ENCODE results near the gene CHRND.

CHRND gene

DNA sequence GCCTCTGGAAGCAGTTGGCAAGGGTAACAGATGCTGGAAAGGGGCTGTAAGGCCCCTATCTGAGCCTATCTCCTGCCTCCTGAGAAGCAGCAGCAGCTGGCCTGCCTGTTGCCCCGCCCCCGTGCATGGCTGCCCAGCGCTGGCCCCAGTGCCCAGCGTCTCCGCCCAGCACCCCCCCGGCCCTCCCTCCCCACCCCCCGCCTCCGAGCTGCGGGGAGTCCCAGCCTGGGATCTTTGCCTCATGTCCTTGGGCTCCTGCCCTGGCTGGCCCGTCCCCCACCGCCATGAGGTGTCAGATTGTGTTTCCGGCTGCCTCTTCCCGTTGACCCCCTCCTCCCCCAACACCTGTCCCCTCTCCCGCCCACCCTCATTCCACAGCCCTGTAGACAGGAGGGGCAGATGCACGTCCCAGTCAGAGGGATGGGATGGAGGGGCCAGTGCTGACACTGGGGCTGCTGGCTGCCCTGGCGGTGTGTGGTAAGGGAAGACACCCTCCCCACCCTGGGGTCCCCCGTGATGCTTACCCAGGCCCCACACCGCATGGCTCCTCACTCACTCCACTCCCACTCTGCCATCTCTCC is at the start of gene CHRND:
TSS of gene CHRND (plus strand) at position 370 of the 581 bp plus-strand sequence. CDS start at position 426, 56 bp downstream.
- TF ChIP-seq, protein P1, sequence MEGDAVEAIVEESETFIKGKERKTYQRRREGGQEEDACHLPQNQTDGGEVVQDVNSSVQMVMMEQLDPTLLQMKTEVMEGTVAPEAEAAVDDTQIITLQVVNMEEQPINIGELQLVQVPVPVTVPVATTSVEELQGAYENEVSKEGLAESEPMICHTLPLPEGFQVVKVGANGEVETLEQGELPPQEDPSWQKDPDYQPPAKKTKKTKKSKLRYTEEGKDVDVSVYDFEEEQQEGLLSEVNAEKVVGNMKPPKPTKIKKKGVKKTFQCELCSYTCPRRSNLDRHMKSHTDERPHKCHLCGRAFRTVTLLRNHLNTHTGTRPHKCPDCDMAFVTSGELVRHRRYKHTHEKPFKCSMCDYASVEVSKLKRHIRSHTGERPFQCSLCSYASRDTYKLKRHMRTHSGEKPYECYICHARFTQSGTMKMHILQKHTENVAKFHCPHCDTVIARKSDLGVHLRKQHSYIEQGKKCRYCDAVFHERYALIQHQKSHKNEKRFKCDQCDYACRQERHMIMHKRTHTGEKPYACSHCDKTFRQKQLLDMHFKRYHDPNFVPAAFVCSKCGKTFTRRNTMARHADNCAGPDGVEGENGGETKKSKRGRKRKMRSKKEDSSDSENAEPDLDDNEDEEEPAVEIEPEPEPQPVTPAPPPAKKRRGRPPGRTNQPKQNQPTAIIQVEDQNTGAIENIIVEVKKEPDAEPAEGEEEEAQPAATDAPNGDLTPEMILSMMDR (conservative IDR thresholded peaks at IDR 0.05): no peak
- TF ChIP-seq ZFX (IDR thresholded peaks at IDR 0.05): no peak
- H3K27ac ChIP-seq: no peak within 1 kb of the TSS

DNA sequence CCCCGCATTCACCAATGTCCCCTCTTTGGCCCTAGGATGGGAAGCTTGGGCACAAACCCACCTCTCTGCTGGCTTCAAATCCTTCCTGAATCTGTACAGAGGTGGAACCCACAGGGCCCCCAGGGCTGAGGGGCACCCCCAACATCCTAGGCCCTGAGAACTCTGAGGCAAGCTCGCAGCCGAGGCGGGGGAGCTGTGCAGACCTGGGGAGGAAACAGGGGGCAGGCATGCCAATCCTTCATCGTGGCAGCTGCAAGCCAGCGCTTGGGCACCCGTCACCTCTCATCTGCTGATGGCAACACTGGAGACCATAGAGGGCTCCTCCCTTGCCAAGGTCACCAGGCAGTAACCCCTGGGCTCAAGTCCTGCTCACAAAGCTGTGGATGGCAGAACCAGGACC is 49.2 kb upstream of the CHRND start:
- no peak for TF ChIP-seq ZFX (IDR thresholded peaks at IDR 0.05)
- no peak overlapping the region for H3K27ac ChIP-seq

DNA sequence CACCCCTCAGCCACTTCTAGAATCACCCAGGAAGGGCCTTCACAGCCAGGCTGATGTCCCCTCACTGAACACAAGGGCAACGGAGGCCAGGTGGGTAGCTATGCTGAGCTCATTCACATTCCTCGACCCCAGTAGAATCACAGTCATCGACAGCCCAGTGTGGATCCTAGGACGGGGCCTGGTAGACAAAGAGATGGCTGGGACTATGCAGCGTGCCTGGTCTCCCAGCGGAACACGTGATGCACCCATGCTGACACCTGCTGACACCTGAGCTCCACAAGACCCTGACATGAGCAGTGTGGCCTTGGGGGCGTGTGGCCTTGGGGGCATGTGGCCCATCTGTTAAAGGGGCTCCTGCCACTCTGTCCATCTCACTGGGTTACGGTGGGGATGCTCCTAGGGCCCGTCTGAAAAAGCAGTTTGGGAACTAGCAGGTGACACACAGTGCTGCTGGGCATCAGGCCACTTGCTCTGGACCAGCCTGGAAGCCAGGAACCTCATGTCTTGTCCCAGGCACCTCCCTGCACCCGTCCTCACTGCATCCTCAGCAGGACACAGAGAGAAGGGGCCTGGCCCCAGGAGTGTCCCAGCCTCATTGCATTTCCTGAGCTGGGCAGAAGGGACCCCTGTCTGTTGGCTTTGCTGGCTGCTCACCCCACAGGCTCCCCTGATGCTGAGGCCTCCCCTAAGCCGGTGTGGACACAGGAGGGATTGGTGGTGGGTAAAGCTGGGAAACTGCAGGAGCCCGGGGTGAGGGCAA is 48.0 kb upstream of the CHRND start:
- no peak overlapping the region for H3K27ac ChIP-seq
- TF ChIP-seq, protein P1 (conservative IDR thresholded peaks at IDR 0.05): no peak
- TF ChIP-seq ZFX (IDR thresholded peaks at IDR 0.05): no peak

DNA sequence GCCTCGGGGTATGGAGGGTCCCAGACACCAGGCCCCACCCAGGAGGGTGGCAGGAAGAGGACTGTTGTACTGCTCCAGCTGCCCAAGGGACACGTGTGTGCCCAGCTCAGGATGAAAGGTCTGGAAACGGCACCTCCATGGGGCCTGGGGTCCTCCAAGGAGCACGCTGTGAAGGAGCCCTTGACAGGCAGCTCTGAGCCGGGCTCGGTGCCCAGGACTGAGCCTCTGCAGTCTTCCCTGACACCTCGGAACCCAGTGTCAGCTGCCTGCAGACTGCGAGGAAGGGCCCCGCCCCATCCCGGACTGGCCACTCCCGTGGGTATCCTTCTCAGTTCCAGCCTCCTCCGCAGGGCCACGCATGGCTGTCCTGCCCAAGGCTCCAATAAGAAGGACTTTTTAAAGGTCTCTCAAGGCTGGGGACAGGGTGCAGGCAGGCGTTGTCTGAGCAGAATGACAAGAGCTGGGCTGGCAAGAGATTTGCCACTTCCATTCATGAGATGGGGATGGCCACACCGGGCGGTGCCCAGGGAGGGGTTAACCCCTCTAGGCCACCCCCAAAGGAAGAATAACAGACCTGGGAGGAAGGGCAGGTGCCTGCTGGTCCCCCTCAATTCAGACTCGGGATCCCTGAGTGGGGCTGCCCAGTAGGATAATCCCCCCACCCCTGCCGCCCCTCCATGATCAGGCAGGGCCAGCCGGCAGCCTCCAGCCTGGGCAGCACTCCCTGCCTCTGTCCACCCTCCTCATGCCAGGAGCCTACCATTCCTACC is 47.2 kb upstream of the CHRND start:
- TF ChIP-seq ZFX (IDR thresholded peaks at IDR 0.05): no peak
- TF ChIP-seq, protein P1 (conservative IDR thresholded peaks at IDR 0.05): no peak
- no peak overlapping the region for H3K27ac ChIP-seq

DNA sequence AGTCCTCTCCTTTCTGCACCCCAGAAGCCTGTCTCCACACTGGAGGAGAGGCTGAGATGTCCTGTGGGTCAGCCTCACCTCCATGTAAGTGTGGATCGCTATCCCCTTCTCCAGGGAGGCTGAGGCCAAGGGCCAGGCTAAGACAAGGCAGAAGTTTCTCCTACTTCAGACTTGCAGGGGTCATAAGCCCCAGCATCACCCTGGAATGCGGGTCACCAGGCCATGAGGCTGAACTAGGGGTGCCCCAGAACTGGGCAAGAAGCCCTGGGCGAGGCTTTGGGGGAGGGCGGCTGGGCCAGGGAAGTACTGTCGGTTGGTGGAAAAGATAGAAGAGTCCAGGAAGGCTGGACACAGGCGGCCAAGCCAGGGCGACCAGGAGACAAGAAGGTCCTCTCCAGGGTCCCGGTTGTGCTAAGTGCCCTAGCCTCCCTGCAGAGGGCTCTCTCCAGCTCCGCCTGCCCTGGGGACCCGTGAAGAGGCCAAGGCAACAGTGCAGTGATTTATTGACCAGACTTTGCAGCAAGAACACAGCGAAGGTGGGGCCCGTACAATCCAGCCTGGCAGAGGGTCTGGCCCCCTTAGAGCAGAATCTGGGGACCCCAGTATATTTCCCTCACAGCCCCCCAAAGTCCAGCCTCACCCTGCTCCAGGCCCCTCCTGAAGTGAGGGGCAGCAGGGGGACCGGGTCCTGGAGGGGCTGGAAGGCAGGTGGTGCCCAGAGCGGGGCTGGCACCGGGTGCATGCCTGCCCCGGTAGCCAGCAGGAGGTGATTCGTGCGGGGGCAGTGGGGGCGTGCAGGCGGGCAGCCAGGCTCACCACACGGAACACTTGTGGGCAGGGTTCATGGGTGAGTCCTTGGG is 46.4 kb upstream of the CHRND start:
- TF ChIP-seq, protein P1 (conservative IDR thresholded peaks at IDR 0.05): no peak
- no peak overlapping the region for H3K27ac ChIP-seq

DNA sequence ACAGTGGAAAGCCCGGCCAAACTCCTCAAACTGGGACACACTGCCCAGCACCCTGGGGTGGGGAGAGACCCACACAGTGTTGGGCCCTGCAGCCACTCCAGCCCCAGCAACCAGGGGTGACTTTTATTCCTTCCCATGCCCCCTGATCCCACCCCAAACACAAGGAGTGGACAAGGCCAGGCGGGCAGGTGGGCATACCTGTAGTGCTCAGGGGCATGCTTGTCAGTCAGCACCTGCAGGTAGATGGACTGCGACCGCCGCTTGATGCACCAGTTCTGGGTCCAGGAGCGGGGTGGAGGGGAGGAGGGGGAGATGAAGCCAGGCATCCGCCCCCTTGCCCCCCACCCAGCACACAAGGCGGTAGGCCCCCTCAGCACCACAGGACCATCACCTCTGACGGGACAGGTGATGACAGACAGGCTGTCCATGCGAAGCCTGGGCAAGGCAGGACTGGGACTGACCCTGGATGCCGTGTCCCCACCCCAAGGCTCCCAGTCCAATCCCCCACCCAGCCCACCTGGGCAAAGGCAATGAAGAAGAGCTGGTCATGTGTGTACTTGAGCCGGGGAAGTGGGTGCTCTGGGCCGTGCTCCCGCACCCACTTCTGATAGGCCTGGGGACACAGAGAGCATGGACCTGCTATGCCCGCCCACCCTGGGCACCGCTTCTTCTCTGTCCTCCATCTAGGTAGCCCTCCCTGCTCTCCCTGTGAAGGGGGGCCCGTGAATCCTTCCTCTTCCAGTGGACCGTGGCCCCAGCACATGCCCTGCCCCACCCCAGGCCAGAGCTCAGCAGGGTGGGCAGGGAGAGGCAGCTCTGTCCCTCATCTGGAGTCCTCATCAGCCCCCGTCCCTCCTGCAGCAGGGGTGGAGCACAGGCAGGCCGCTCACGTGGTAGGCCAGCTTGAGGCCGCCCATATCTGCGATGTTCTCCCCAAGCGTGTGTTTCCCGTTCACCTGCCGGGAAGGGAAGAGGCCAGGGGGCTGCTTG is 45.5 kb upstream of the CHRND start:
- TF ChIP-seq, protein P1 (conservative IDR thresholded peaks at IDR 0.05): no peak
- TF ChIP-seq ZFX (IDR thresholded peaks at IDR 0.05): no peak
- H3K27ac ChIP-seq: no peak overlapping the region
